ENCODE measurements around the gene SLC22A17. TPM values are rescaled to one million over a fixed set of nuclear protein-coding genes. Genes with fewer than 3 reads are reported as not detected.

SLC22A17 gene
- total and polyA plus RNA-seq, 2 of the 8 experiments (the other 6 are each of a cell fraction or from before 2014, with no cell fraction given), result 43.0 to 49.0 TPM

- no peak for TF ChIP-seq RNF2 (IDR thresholded peaks at IDR 0.05; ENCODE audit: borderline replicate concordance, low read depth, low read length, missing control alignments, poor library complexity, severe bottlenecking)
- TF ChIP-seq PHF8 (conservative IDR thresholded peaks at IDR 0.05; ENCODE audit: low read depth, low read length), result peak; percentile 73
- TF ChIP-seq TCF12 (IDR thresholded peaks at IDR 0.05; ENCODE audit: low read depth, low read length), result no peak
- TF ChIP-seq RBBP5 (IDR thresholded peaks at IDR 0.05; ENCODE audit: borderline replicate concordance, low read depth, low read length), result 0 out of 2 replicates have a peak, but pooled peaks have one; percentile 78
- peak; percentile 92 for TF ChIP-seq MAX (IDR thresholded peaks at IDR 0.05)
- no peak for TF ChIP-seq SP4 (IDR thresholded peaks at IDR 0.05; ENCODE audit: low read length)
- TF ChIP-seq RAD21 (IDR thresholded peaks at IDR 0.05 in 1 of 2, conservative IDR thresholded peaks at IDR 0.05 in 1 of 2; ENCODE audit: low read depth in 2 of 2, low read length in 2 of 2), result no peak
- no peak for TF ChIP-seq HDAC6 (IDR thresholded peaks at IDR 0.05; ENCODE audit: low read depth, low read length)
- TF ChIP-seq USF2 (IDR thresholded peaks at IDR 0.05; ENCODE audit: low read length), result no peak
- TF ChIP-seq POLR2A (IDR thresholded peaks at IDR 0.05; ENCODE audit: control extremely low read depth in 1 of 2, low read depth in 2 of 2, low read length in 2 of 2), result peak in 1 of 2 experiments; percentile 86; a peak in 2 of 3 replicates
- no peak for TF ChIP-seq GABPA (IDR thresholded peaks at IDR 0.05; ENCODE audit: borderline replicate concordance, insufficient read depth, low read length)
- TF ChIP-seq SRF (IDR thresholded peaks at IDR 0.05; ENCODE audit: low read depth, low read length), result no peak
- TF ChIP-seq SP2 (IDR thresholded peaks at IDR 0.05; ENCODE audit: low read length), result no peak
- TF ChIP-seq BCL11A (IDR thresholded peaks at IDR 0.05; ENCODE audit: low read depth in 2 of 2, low read length in 2 of 2), result no peak
- TF ChIP-seq POLR2AphosphoS5 (IDR thresholded peaks at IDR 0.05; ENCODE audit: low read depth, low read length), result peak; percentile 71; the same call in 1 of the 2 replicates
- TF ChIP-seq KDM4A (IDR thresholded peaks at IDR 0.05; ENCODE audit: low read depth, low read length, severe bottlenecking), result no peak
- peak; percentile 17 for TF ChIP-seq ASH2L (IDR thresholded peaks at IDR 0.05; ENCODE audit: low read length)
Observed at GRCh38 chr14:23301969-23302289, 50.8 kb downstream of the SLC22A17 start (continued).

Measured in H1 (cell line).